AG09319 (cell line): ENCODE measurements around the gene SENP8.

Experiments used
- DNase-seq: peaks from one replicate; pipeline ENCODE4 v3.0.0-alpha.2; 2010; ENCODE audit warnings: low read depth; ENCODE audit errors: extremely low read depth
- TF ChIP-seq, protein P1 (sequence below): IDR thresholded peaks from 2 replicates; pipeline ENCODE4 v1.5.1; 2011; ENCODE audit warnings: low read depth, mild to moderate bottlenecking, inconsistent platforms, low read length, moderate library complexity

The SENP8 gene

GRCh38 chr15:72082176-72082575 lies 36.0 kb upstream of the SENP8 start:
- TF ChIP-seq, protein P1, sequence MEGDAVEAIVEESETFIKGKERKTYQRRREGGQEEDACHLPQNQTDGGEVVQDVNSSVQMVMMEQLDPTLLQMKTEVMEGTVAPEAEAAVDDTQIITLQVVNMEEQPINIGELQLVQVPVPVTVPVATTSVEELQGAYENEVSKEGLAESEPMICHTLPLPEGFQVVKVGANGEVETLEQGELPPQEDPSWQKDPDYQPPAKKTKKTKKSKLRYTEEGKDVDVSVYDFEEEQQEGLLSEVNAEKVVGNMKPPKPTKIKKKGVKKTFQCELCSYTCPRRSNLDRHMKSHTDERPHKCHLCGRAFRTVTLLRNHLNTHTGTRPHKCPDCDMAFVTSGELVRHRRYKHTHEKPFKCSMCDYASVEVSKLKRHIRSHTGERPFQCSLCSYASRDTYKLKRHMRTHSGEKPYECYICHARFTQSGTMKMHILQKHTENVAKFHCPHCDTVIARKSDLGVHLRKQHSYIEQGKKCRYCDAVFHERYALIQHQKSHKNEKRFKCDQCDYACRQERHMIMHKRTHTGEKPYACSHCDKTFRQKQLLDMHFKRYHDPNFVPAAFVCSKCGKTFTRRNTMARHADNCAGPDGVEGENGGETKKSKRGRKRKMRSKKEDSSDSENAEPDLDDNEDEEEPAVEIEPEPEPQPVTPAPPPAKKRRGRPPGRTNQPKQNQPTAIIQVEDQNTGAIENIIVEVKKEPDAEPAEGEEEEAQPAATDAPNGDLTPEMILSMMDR = no peak
- DNase-seq = no peak

- DNase-seq = no peak
These were observed 32.0 kb upstream of the SENP8 start for GRCh38 chr15:72086010-72086697.

DNA sequence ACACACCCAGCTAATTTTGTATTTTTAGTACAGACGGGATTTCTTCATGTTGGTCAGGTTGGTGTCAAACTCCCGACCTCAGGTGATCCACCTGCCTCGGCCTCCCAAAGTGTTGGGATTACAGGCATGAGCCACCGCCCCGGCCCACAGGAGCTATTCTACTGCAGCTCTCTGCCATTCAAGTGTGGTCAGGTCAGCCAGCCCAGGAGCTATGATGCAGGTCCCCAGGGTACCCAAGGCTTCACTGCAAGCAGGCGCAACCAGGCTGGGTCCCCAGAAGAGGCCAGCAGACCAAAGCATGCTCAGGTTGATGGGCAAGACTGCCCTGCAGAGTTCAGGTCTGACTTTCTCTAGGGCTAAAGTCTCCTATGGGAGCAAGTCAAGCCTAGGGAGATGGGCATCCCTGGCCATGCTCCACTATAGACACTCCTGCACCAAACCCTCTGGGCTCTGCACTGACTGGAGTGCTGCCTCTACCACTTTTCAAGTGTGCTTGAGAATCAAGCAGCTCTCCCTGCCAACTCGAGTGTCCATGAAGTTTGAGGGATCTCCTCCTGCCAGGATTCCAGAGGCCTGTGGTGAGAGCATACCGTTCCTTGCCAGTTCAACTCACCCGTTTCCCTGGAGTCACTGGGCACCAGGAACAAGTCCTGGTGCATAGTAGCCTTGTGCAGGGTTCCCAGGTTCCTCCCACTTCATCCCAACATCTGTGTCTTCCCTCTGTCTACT lies 31.1 kb upstream of the SENP8 start:
- TF ChIP-seq, protein P1 = no peak
- DNase-seq = no peak

More at GRCh38 chr15:72086010-72086697, 32.0 kb upstream of the SENP8 start:
- TF ChIP-seq, protein P1 = no peak

GRCh38 chr15:72092006-72092405 lies 26.2 kb upstream of the SENP8 start:
- DNase-seq = no peak
- TF ChIP-seq, protein P1 = no peak

DNA sequence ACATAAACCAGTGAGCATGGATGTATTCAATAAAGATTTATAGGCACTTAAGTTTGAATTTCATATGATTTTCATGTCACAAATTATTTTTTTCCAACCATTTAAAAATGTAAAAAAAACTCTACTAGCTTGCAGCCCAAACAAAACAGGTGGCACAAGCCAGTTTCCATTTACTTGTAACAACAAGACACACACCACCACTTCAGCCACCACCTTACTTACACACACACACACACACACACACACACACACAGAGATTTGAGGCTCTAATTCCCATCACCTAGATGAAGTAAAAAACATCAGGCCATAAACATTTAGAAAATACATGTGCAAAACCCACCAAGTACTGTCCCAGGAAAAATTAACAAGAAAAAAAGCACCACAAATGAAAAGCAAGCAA lies 25.5 kb upstream of the SENP8 start:
- DNase-seq = no peak
- TF ChIP-seq, protein P1 = no peak

- DNase-seq = no peak
These were observed 21.4 kb upstream of the SENP8 start for GRCh38 chr15:72096796-72097195.

DNA sequence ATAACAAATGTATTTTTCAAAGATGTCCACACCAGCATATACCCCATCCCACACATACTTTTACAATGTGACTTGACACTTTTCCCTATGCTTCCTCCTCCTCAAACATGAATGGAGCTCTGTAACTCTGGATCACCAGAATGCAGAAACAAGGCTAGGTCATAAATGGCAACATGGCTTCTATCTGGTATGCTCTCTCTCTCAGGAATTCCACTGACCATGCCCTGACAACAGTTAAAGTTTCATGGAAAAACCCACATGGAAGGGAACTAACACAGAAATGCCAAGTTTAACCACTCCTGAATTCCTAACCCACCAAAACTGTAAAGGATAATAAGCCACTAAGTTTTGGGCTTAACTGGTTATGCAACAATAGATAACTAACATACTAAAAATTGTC lies 20.2 kb upstream of the SENP8 start:
- TF ChIP-seq, protein P1 = no peak
- DNase-seq = no peak

More at GRCh38 chr15:72096796-72097195, 21.4 kb upstream of the SENP8 start:
- TF ChIP-seq, protein P1 = no peak
